HG02981 (cell line): Measurements from ENCODE around the gene ADAMTS18.
"Not testable (repeated sequence)": the region's sequence is repeated elsewhere in the genome, so short reads cannot be mapped to it uniquely, and the experiment has no call there.

Source experiments
- ATAC-seq: cut with Tn5 transposase; IDR thresholded peaks from one replicate; pipeline ENCODE4 v1.9.1; 2021; ENCODE audit warnings: mild to moderate bottlenecking, moderate library complexity; ENCODE audit not compliant: unreplicated experiment

ADAMTS18 gene

GRCh38 chr16:77297996-77298395 lies 136.8 kb downstream of the ADAMTS18 start:
- no peak for ATAC-seq

- ATAC-seq = no peak
Observed at GRCh38 chr16:77295896-77296295, 138.9 kb downstream of the ADAMTS18 start.

GRCh38 chr16:77290451-77291115 lies 144.3 kb downstream of the ADAMTS18 start:
- ATAC-seq = no peak

GRCh38 chr16:77289331-77289809 lies 145.5 kb downstream of the ADAMTS18 start:
- no peak for ATAC-seq

- ATAC-seq = no peak
Observed at GRCh38 chr16:77288222-77288621, 146.6 kb downstream of the ADAMTS18 start.

- no peak for ATAC-seq
Observed at GRCh38 chr16:77285676-77286075, 149.2 kb downstream of the ADAMTS18 start.

GRCh38 chr16:77282345-77282744 lies 152.5 kb downstream of the ADAMTS18 start:
- no peak for ATAC-seq

GRCh38 chr16:77279316-77279715 lies 155.5 kb downstream of the ADAMTS18 start:
- not testable (repeated sequence) for ATAC-seq

GRCh38 chr16:77277571-77277970 lies 157.3 kb downstream of the ADAMTS18 start:
- no peak for ATAC-seq

GRCh38 chr16:77277141-77277540 lies 157.7 kb downstream of the ADAMTS18 start:
- no peak for ATAC-seq

GRCh38 chr16:77276661-77277060 lies 158.2 kb downstream of the ADAMTS18 start:
- ATAC-seq = no peak

GRCh38 chr16:77275303-77275702 lies 159.5 kb downstream of the ADAMTS18 start:
- not testable (repeated sequence) for ATAC-seq

GRCh38 chr16:77273815-77274214 lies 161.0 kb downstream of the ADAMTS18 start:
- ATAC-seq = no peak

GRCh38 chr16:77271532-77272426 lies 163.1 kb downstream of the ADAMTS18 start:
- ATAC-seq = no peak

GRCh38 chr16:77266185-77266584 lies 168.6 kb downstream of the ADAMTS18 start:
- ATAC-seq = not testable (repeated sequence)

- no peak for ATAC-seq
Observed at GRCh38 chr16:77262971-77263370, 171.9 kb downstream of the ADAMTS18 start.

- no peak for ATAC-seq
Observed at GRCh38 chr16:77250400-77250799, 184.4 kb downstream of the ADAMTS18 start.

- ATAC-seq = no peak
Observed at GRCh38 chr16:77246150-77246549, 188.7 kb downstream of the ADAMTS18 start.

- not testable (repeated sequence) for ATAC-seq
Observed at GRCh38 chr16:77242471-77242870, 192.4 kb downstream of the ADAMTS18 start.

GRCh38 chr16:77238593-77238992 lies 196.2 kb downstream of the ADAMTS18 start:
- ATAC-seq = no peak

GRCh38 chr16:77236063-77236511 lies 198.7 kb downstream of the ADAMTS18 start:
- ATAC-seq = peak; percentile 98

- ATAC-seq = no peak
Observed at GRCh38 chr16:77234611-77235010, 200.2 kb downstream of the ADAMTS18 start.
